Globus pallidus (tissue), 1 donor: ENCODE data around the gene ARG2.

Source experiments
- DNase-seq: peaks from one replicate; pipeline ENCODE4 v3.0.0-alpha.2; 2015; ENCODE audit warnings: low spot score

Gene ARG2

DNA sequence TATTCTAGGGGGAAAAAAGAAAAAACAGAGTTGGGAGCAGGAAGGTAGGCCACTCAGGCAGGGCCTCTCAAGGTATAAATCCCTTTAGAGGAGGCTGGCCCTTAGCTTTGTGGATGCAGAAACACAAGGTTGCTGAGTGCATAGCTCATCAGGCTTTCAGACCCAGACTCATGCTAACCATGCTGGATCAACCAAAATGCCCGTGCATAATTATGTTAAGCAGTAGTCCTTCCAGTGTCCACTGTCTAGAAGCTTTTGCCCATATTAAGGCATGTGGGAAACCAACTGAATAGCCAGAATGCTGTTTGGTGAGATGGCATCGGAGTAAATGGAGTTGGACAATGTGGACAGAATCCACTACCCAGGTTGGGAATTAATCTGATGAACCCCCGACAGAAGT lies 18.9 kb downstream of the ARG2 start:
- DNase-seq: no peak

GRCh38 chr14:67641480-67641879 lies 21.8 kb downstream of the ARG2 start:
- DNase-seq: no peak

DNA sequence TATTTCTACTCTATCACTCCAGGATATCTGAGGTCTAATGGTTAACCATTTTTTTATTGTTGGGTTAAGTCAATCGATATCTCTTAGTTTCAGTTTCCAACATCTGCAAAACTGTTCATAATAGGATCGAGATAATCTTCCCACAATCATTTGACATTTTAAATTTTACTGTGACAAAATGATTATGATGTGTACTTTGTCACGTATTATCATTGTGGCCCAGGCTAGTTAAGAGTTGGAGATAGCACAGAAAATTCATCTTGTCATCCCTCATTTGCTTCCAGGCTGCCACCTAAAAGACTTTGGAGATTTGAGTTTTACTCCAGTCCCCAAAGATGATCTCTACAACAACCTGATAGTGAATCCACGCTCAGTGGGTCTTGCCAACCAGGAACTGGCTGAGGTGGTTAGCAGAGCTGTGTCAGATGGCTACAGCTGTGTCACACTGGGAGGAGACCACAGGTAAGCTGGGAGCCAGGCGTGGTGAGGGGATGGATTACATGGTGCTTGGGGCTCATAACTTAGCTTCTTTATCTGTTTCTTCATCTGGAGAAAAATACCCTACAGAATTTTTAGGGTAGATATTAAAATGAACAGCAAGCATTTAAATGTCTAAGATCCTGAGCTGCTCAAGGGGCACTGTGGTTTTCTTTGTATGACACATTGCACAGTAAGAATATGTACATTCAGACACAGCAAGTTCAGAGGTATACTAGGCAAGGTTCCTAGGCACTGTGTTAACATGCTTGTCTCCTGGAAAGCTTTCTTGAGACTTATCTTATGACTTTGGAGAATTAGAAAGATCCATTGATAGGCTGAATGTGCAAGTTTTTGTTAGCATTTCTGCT lies 22.4 kb downstream of the ARG2 start:
- DNase-seq: no peak

DNA sequence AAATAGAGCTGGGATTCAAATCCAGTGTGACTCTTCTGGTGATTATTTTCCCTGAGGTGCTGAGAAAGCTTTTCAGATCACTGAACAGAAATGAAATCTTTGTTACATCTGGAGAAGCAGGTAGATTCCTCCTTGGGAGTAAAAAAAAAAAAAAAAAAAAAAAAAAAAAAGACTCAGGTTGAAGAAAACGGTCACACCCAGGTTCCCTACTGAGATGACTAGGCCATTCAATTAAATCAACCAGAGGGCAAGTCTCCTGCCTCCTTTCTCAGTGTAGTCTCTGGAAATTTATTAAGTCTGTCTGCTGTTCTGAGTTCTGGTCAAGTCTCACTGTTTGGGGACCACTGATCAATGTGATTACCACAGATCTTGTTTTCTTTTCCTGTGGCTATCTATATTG lies 24.0 kb downstream of the ARG2 start:
- no peak for DNase-seq

DNA sequence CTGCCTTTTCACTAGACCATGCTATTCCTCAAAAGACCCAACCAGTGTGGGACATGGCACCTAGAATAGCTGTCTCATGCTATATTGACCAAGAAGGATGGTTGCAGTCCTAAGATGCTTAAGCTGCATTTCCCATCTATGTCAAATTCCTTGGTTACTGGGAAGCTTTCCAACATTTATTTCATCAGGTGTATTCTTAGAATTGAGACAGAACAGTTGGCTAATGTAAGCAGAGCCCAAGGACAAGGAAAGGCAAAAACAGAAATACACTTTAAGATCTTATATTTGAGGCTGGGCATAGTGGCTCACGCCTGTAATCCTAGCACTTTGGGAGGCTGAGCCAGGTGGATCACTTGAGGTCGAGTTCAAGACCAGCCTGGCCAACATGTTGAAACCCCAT lies 24.7 kb downstream of the ARG2 start:
- no peak for DNase-seq

DNA sequence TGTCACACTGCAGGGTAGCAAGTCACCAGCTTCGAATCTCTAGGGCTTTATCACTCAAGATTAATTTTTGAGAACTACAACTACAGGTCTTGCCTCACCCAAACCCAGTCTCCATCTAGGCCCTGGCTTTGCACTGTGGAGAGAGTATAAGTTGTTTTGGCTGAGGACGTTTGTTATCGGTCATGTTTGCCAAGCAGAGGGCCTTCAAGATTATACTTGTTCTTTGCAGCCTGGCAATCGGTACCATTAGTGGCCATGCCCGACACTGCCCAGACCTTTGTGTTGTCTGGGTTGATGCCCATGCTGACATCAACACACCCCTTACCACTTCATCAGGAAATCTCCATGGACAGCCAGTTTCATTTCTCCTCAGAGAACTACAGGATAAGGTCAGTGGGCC lies 25.7 kb downstream of the ARG2 start:
- DNase-seq: no peak

DNA sequence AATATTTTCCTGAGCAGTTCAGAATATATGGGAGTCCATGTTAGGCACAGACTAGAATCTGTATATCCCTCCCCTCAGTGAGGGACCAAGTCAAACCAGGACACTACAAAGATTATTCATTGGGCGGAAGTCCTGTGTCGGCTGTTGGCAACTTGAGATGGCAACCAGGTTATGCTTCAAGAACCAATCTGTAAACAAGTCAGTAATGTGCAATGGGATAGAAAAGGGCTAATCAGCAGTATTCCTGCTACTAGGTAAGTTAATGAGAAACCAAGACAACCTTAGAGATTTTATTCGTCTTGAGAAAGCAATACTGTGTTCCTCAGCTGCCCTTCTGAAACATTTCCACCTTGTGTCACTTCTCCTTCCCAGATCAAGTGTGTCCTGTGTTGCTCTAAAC lies 26.4 kb downstream of the ARG2 start:
- DNase-seq: no peak

DNA sequence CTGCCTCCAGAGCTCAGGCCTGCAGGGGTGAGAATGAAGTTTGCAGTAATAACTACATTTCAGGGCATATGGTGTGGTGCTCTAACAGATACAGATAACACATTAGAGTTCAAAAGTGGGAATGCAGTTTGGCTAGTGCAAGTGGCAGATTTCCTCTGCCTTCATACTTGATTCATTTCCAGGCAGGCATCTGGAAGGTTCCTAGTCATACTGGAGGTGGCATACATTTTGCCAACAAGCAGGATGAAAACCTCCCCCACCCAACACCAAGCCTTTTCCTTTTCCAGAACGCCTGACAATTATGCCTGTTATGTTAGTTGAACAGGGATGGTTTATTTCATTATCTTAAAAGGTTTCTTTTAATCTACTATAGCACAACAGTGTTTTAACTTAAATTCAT lies 30.4 kb downstream of the ARG2 start:
- no peak for DNase-seq

GRCh38 chr14:67650694-67651093 lies 31.0 kb downstream of the ARG2 start:
- no peak for DNase-seq

DNA sequence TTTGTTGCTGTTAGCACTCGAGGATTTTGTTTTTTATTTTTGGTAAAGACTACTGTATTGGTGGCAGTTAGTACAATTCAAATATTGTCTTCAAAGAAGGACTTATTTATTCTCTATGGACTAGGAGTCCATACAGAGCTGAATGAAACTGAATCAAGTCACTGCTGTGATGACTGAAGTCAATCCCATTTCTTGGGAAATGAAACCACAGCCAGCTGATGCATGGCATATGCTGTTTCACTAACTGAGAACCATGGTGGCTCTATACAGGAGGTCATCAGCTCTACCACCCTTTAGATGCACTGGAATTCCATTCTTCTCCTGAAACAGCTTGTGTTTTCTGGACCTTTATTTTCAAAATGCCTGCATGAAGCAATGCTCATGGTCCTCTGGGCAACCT lies 32.5 kb downstream of the ARG2 start:
- no peak for DNase-seq

- DNase-seq: no peak
Measured at GRCh38 chr14:67653651-67654280, 34.0 kb downstream of the ARG2 start.

DNA sequence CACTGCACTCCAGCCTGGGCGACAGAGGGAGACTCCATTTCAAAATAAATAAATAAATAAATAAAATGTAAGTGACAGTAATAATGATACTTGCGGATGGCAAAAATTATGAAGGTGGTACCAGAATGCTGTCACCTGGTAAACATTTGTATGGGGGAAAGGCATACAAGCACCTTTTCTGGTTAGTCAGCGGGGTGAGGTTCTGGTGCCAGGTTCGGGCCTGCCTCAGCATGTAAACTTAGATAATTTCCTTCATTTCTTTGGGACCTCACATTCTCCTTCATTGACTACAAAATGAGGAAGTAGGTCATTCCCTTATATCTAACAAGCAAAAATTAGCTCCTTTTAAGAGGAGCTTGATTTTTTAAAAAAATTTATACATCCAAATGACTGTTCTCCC lies 43.9 kb downstream of the ARG2 start:
- no peak for DNase-seq

- no peak for DNase-seq
Measured at GRCh38 chr14:67665868-67666267, 46.1 kb downstream of the ARG2 start.

GRCh38 chr14:67666750-67667449 lies 47.2 kb downstream of the ARG2 start:
- peak; percentile 63 for DNase-seq

GRCh38 chr14:67668559-67668958 lies 48.8 kb downstream of the ARG2 start:
- DNase-seq: peak; percentile 23

- DNase-seq: no peak
Measured at GRCh38 chr14:67673451-67673850, 53.7 kb downstream of the ARG2 start.

GRCh38 chr14:67674139-67674479 lies 54.4 kb downstream of the ARG2 start:
- DNase-seq: peak; percentile 68

- peak; percentile 80 for DNase-seq
Measured at GRCh38 chr14:67674480-67675218, 54.9 kb downstream of the ARG2 start, which contains the start of gene VTI1B. VTI1B (minus strand) TSS chr14:67674632; CDS start chr14:67674489, 143 bp downstream.

DNA sequence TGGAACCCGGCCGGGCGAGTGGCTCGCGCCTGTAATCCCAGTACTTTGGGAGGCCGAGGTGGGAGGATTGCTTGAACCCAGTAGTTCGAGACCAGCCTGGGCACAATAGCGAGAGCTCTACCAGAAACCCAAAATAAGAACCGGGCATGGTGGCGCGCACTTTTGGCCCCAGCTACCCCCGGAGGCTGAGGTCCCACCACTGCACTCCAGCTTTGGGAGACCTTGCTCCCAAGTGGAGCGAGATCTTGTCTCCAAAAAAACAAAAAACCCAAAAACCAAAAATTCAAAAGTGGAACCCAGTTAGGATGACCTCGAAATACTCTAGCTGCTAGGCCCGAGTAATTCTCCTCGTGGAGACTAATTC lies 55.5 kb downstream of the ARG2 start:
- DNase-seq: no peak

DNA sequence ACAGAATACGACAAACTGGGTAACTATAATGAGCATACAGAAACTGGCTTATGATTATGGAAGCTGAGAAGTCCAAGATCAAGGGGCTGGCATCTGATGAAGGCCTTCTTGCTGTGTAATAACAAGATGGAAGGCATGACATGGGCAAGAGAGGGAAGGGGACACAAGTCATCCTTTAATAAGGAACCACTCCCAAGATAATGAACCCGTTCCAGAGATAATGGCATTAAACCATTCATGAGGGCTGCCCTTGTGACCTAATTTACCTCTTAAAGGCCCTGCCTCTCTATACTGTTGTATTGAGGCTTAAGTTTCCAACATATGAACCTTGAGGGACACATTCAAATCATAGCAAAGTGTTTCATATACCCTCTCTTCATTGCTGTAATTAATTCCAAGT lies 59.3 kb downstream of the ARG2 start:
- no peak for DNase-seq

GRCh38 chr14:67680121-67680602 lies 60.4 kb downstream of the ARG2 start:
- DNase-seq: no peak

DNA sequence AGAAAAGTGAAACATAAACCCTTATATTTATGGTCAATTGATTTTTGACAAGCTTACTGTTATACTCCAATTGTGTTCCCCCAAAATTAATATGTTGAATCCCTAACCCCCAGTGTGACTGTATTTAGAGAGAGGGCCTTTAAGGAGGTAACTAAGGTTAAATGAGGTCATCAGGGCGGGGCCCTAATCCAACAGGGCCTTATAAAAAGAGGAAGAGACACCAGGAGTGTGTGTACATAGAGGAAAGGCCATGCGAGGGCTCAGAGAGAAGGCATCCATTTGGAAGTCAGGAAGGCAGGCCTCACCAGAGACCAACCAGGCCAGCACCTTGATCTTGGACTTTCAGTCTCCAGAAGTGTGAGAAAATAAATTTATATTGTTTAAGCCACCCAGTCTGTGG lies 61.2 kb downstream of the ARG2 start:
- DNase-seq: no peak
